Thyroid gland (tissue), 4 donors: Measurements from ENCODE around the gene RAB11A.

ENCODE experiments used
- POLR2A ChIP-seq, 2 donors: fragments of 450-650 bp; IDR thresholded peaks; one replicate each; pipeline ENCODE4 v1.6.1; 2017; ENCODE audit warnings: antibody characterized with exemption in 2 of 2, mild to moderate bottlenecking in 2 of 2, moderate library complexity in 1 of 2
- TF ChIP-seq, protein P1 (sequence below), 6 experiments: fragments of 200-600 bp in 3 of 6; fragments of 450-650 bp in 3 of 6; sonication (generic) in 3 of 6; IDR thresholded peaks; one replicate each; pipeline ENCODE4 v1.5.1; 2016 to 2019; ENCODE audit warnings: antibody characterized with exemption in 6 of 6, mild to moderate bottlenecking in 2 of 6, inconsistent platforms in 1 of 6, moderate library complexity in 1 of 6

DNA sequence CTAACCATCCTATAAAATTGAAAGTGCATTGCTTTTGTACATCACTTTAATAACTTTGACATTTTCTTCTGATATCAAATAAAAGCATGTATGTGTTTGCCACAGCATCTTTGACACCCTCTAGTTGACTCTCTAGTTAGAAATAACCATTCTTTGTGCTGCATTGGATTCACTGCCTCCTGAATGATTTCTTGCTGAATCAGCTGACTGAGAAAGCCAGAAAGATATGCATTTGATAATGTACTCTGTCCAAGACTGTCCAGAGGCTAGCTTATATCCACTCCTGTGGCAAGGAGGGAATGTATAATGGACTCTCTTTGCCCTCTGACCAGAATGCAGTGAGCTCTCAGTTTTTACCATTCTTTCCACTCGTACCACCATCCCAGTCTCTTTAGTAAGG lies 6.2 kb downstream of the RAB11A start:
- TF ChIP-seq, protein P1, sequence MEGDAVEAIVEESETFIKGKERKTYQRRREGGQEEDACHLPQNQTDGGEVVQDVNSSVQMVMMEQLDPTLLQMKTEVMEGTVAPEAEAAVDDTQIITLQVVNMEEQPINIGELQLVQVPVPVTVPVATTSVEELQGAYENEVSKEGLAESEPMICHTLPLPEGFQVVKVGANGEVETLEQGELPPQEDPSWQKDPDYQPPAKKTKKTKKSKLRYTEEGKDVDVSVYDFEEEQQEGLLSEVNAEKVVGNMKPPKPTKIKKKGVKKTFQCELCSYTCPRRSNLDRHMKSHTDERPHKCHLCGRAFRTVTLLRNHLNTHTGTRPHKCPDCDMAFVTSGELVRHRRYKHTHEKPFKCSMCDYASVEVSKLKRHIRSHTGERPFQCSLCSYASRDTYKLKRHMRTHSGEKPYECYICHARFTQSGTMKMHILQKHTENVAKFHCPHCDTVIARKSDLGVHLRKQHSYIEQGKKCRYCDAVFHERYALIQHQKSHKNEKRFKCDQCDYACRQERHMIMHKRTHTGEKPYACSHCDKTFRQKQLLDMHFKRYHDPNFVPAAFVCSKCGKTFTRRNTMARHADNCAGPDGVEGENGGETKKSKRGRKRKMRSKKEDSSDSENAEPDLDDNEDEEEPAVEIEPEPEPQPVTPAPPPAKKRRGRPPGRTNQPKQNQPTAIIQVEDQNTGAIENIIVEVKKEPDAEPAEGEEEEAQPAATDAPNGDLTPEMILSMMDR (IDR thresholded peaks at IDR 0.05): no peak
- TF ChIP-seq POLR2A (IDR thresholded peaks at IDR 0.05): no peak
